OCI-LY7 (cell line): ENCODE data around the gene ACOT9. TPM values are rescaled to one million over a fixed set of nuclear protein-coding genes. Genes with fewer than 3 reads are reported as not detected.

Source experiments
- BruUV-seq: library from RNA; stranded (reverse); fragments of 400-500 nt; replicated peaks from 2 replicates; lab custom pipeline; 2021; lab: Mats Ljungman, UMichigan
- CTCF ChIA-PET: fragments of 300-600 bp; sonication (Branson Sonifier 250); formaldehyde crosslinking; loops from one replicate; lab custom pipeline; 2022; ENCODE audit warnings: antibody characterized with exemption; ENCODE audit not compliant: unreplicated experiment; lab: Charles Lee
- POLR2A ChIA-PET: fragments of 300-600 bp; sonication (Branson Sonifier 250); formaldehyde crosslinking; loops from one replicate; lab custom pipeline; 2022; ENCODE audit warnings: antibody characterized with exemption; lab: Charles Lee
- DNase-seq: peaks from one replicate; pipeline ENCODE4 v3.0.0-alpha.2; 2015; ENCODE audit warnings: low spot score
- H2AFZ ChIP-seq: fragments of 200-600 bp; sonication (generic), shearing (Covaris generic); 2 replicates; pipeline ENCODE4 v1.6.1; 2014; ENCODE audit warnings: mild to moderate bottlenecking, antibody characterized with exemption, low read length, moderate library complexity
- H3K27ac ChIP-seq: fragments of 200-600 bp; sonication (generic); 2 replicates; pipeline ENCODE4 v1.5.1; 2014; ENCODE audit warnings: mixed run types, low read depth, mild to moderate bottlenecking, moderate library complexity, low read length, inconsistent platforms; ENCODE audit not compliant: poor library complexity, severe bottlenecking
- H3K36me3 ChIP-seq: fragments of 200-600 bp; sonication (generic); 2 replicates; pipeline ENCODE4 v1.6.1; 2014; ENCODE audit warnings: mild to moderate bottlenecking, antibody characterized with exemption, low read length, moderate library complexity, mixed read lengths; ENCODE audit not compliant: insufficient read depth
- H3K4me1 ChIP-seq: fragments of 200-600 bp; sonication (generic); 2 replicates; pipeline ENCODE4 v1.5.1; 2014; ENCODE audit warnings: mild to moderate bottlenecking, low read length; ENCODE audit not compliant: insufficient read depth, poor library complexity, severe bottlenecking
- H3K4me2 ChIP-seq: fragments of 200-600 bp; sonication (generic); 2 replicates; pipeline ENCODE4 v1.6.1; 2014; ENCODE audit warnings: mild to moderate bottlenecking, low read length
- H3K4me3 ChIP-seq: fragments of 200-600 bp; sonication (generic); 2 replicates; pipeline ENCODE4 v1.5.1; 2014; ENCODE audit warnings: mild to moderate bottlenecking, low read depth, low read length; ENCODE audit not compliant: poor library complexity, severe bottlenecking
- H3K79me2 ChIP-seq: fragments of 200-600 bp; sonication (generic); 2 replicates; pipeline ENCODE4 v1.6.1; 2016; ENCODE audit warnings: low read depth, mild to moderate bottlenecking, low read length, moderate library complexity, mixed read lengths; ENCODE audit not compliant: insufficient read depth
- H3K9me2 ChIP-seq: fragments of 200-600 bp; sonication (generic); 2 replicates; pipeline ENCODE4 v1.6.1; 2016; ENCODE audit warnings: mild to moderate bottlenecking, low read length, mixed read lengths; ENCODE audit not compliant: insufficient read depth
- H3K9me3 ChIP-seq: fragments of 200-600 bp; sonication (generic); 2 replicates; pipeline ENCODE4 v1.6.1; 2014; ENCODE audit warnings: mild to moderate bottlenecking, mixed run types, low read length, mixed read lengths
- H4K20me1 ChIP-seq: fragments of 200-600 bp; sonication (generic); 2 replicates; pipeline ENCODE4 v1.6.1; 2014; ENCODE audit warnings: mild to moderate bottlenecking, antibody characterized with exemption, low read length, moderate library complexity, mixed read lengths; ENCODE audit not compliant: insufficient read depth
- EZH2phosphoT487 ChIP-seq: fragments of 200-600 bp; sonication (generic); IDR thresholded peaks from 2 replicates; pipeline ENCODE4 v1.6.1; 2018; ENCODE audit warnings: low read depth, borderline replicate concordance, mild to moderate bottlenecking, mixed run types, antibody characterized with exemption, low read length, moderate library complexity, mixed read lengths
- intact Hi-C: fragments of 100-400 bp; cut with micrococcal nuclease; formaldehyde crosslinking; loops from one replicate; pipeline ENCODE4 v1.10.0; 2022; ENCODE audit not compliant: unreplicated experiment
- total RNA-seq, 2 experiments: library from RNA; depleted of rRNA in 1 of 2; stranded (reverse); fragments of >200 nt in 1 of 2; shearing (Covaris generic) in 1 of 2; gene quantifications; 2 replicates each; pipeline ENCODE4 v1.2.3, GENCODE V29; 2014 to 2022
- TF ChIP-seq, protein P1 (sequence below): fragments of 200-600 bp; sonication (generic); conservative IDR thresholded peaks from 2 replicates; pipeline ENCODE4 v1.5.1; 2014; ENCODE audit warnings: mild to moderate bottlenecking, antibody characterized with exemption, low read length, moderate library complexity, mixed read lengths

The ACOT9 gene
- total RNA-seq, 2 experiments from 2014 or later = 1.9 to 10.6 TPM

DNA sequence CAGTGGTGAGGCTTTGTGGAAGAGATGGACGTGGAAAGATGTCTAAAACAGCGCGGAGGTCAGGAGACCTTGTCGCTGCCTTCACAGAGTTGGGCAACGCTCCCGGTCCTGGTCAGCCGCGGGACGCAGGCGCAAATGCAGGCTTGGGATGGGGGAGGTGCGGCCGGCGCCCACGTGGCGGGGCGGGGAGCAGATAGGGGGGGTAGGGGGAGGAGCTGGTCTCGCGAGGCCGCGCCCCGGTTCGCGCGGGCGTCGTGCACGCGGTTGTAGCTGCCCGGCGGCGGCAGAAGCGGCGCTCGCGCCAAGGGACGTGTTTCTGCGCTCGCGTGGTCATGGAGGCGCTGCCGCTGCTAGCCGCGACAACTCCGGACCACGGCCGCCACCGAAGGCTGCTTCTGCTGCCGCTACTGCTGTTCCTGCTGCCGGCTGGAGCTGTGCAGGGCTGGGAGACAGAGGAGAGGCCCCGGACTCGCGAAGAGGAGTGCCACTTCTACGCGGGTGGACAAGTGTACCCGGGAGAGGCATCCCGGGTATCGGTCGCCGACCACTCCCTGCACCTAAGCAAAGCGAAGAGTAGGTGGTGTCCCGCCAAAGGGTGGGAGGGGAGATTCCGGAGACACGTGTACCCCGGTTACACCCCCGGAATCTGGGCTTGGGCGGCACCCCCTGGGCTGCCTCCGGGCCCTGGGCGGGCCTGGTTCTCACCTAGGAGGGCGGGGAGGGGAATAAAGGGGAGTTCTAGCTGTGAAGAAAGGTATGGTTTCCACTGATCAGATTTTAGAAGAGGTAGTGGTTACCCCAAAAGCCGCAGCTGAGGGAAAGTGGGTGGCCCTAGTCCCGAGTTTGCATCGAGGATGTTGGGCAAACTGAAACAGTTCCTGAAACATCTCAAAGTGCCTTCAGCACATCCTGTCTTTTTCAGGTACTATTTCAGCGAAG lies 75.6 kb downstream of the ACOT9 start, which contains the start of gene PRDX4:
Gene PRDX4, plus strand, starts transcription at position 255 of the 939 bp plus-strand sequence. Its CDS starts 78 bp downstream, at position 333.
- Histone ChIP-seq H3K4me1 (peaks cover 15% of the 10 kb centered on the region), H2AFZ (peak within 1 kb of the TSS; percentile 89), H3K9me3 (no peaks in the 10 kb centered on the region), H3K4me2 (peak within 1 kb of the TSS; percentile 83), H3K36me3 (peaks cover 18% of the 10 kb centered on the region), H4K20me1 (no peaks in the 10 kb centered on the region; the same call in 1 of the 2 replicates), H3K27ac (peak within 1 kb of the TSS; percentile 57), H3K9me2 (no peaks in the 10 kb centered on the region), H3K4me3 (peak within 1 kb of the TSS; percentile 90), H3K79me2 (peaks cover 34% of the 10 kb centered on the region)
- POLR2A ChIA-PET = interaction anchor here (0.5 to 0.9 kb wide), 2 partner anchors 21 to 164 kb away, joined by 3 to 4 read pairs; no protein-coding TSS in a partner anchor
- CTCF ChIA-PET = no interaction called here
- peak; percentile 86 for DNase-seq
- intact Hi-C loops = no loop called here
- BruUV-seq = no TSS peak
- no peak for TF ChIP-seq EZH2phosphoT487
- TF ChIP-seq, protein P1, sequence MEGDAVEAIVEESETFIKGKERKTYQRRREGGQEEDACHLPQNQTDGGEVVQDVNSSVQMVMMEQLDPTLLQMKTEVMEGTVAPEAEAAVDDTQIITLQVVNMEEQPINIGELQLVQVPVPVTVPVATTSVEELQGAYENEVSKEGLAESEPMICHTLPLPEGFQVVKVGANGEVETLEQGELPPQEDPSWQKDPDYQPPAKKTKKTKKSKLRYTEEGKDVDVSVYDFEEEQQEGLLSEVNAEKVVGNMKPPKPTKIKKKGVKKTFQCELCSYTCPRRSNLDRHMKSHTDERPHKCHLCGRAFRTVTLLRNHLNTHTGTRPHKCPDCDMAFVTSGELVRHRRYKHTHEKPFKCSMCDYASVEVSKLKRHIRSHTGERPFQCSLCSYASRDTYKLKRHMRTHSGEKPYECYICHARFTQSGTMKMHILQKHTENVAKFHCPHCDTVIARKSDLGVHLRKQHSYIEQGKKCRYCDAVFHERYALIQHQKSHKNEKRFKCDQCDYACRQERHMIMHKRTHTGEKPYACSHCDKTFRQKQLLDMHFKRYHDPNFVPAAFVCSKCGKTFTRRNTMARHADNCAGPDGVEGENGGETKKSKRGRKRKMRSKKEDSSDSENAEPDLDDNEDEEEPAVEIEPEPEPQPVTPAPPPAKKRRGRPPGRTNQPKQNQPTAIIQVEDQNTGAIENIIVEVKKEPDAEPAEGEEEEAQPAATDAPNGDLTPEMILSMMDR = no peak

DNA sequence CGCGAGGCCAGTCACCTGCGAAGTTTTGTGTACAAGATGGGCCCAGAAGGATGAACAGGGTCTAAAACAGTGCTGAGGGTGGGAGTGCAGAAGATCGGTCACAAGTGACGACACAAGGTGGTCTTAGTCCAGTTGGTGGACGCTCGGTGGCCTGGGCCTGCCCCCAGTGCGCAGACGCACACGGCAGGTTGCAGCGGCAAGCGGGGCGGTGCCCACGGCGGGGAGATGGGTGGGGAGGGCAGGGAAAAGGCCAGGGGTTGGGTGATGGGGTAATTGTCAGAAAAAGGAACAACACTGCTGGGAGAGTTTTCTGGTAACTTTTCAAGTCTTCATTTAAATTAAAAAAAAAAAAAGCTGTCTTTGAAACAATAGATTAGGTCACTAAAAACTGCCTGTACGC lies 76.8 kb downstream of the ACOT9 start:
- intact Hi-C loops = no loop called here
- Histone ChIP-seq H2AFZ (no peak overlapping the region; the same call in 1 of the 2 replicates), H3K4me2 (peak overlapping the region; percentile 83), H3K79me2 (peaks cover 34% of the 10 kb centered on the region), H3K27ac (peak overlapping the region; percentile 57), H3K9me2 (no peaks in the 10 kb centered on the region), H3K4me1 (peaks cover 27% of the 10 kb centered on the region), H3K9me3 (no peaks in the 10 kb centered on the region), H3K4me3 (no peak overlapping the region), H3K36me3 (peaks cover 9% of the 10 kb centered on the region), H4K20me1 (no peaks in the 10 kb centered on the region; the same call in 1 of the 2 replicates)
- POLR2A ChIA-PET = interaction anchor here (0.7 to 0.9 kb wide), 2 partner anchors 22 to 332 kb away, joined by 3 read pairs; partner anchors contain the start of gene PTCHD1
- no TSS peak for BruUV-seq
- DNase-seq = no peak
- TF ChIP-seq, protein P1 = no peak
- no peak for TF ChIP-seq EZH2phosphoT487
- CTCF ChIA-PET = no interaction called here
